G401.6 (cell line): ENCODE results near the gene TAF3.

Experiments used
- FAIRE-seq: peaks from 2 replicates; lab custom pipeline; 2012; peaks lifted over from hg19 to GRCh38; lab: Jason Lieb, UNC

Gene TAF3

GRCh38 chr10:8048281-8049008 is 230.1 kb downstream of the TAF3 start:
- FAIRE-seq, result no peak

- FAIRE-seq, result no peak
Observed at GRCh38 chr10:8049045-8049864, 230.9 kb downstream of the TAF3 start.

- FAIRE-seq, result no peak
Observed at GRCh38 chr10:8049865-8050555, 231.7 kb downstream of the TAF3 start.

GRCh38 chr10:8050556-8051108 is 232.3 kb downstream of the TAF3 start:
- FAIRE-seq, result no peak

GRCh38 chr10:8051109-8051821 is 233.0 kb downstream of the TAF3 start:
- FAIRE-seq, result no peak

- no peak for FAIRE-seq
Observed at GRCh38 chr10:8051851-8052257, 233.5 kb downstream of the TAF3 start.

GRCh38 chr10:8052341-8052955 is 234.1 kb downstream of the TAF3 start:
- no peak for FAIRE-seq

- no peak for FAIRE-seq
Observed at GRCh38 chr10:8052956-8053445, 234.7 kb downstream of the TAF3 start.

- no peak for FAIRE-seq
Observed at GRCh38 chr10:8053446-8054243, 235.3 kb downstream of the TAF3 start.

- no peak for FAIRE-seq
Observed at GRCh38 chr10:8054244-8054493, 235.9 kb downstream of the TAF3 start.

- FAIRE-seq, result no peak
Observed at GRCh38 chr10:8054494-8055407, 236.4 kb downstream of the TAF3 start, which contains the start of gene GATA3. TSS of gene GATA3 (plus strand) at chr10:8054688. CDS start at chr10:8055656, 968 bp downstream.

GRCh38 chr10:8055420-8056349 is 237.4 kb downstream of the TAF3 start:
- no peak for FAIRE-seq

GRCh38 chr10:8056378-8056777 is 238.1 kb downstream of the TAF3 start:
- no peak for FAIRE-seq

GRCh38 chr10:8056871-8057331 is 238.6 kb downstream of the TAF3 start:
- FAIRE-seq, result no peak

GRCh38 chr10:8057636-8058273 is 239.4 kb downstream of the TAF3 start:
- FAIRE-seq, result no peak

GRCh38 chr10:8058274-8059111 is 240.2 kb downstream of the TAF3 start:
- FAIRE-seq, result no peak
